Dermis microvascular lymphatic vessel endothelial cell (primary cell): ENCODE data around the gene RBMY1J. TPM values are rescaled to one million over a fixed set of nuclear protein-coding genes. Genes with fewer than 3 reads are reported as not detected.
"Not testable (repeated sequence)": the region's sequence is repeated elsewhere in the genome, so short reads cannot be mapped to it uniquely, and the experiment has no call there.

ENCODE experiments used
- DNase-seq, 2 donors: peaks; one replicate each; pipeline versions ENCODE4 v3.0.0 to v3.0.0-alpha.2; 2010; ENCODE audit warnings: low read depth in 2 of 2
- total RNA-seq: library from RNA; depleted of rRNA; stranded (reverse); fragments of >200 nt; gene quantifications from 2 replicates; pipeline ENCODE4 v1.2.1, GENCODE V29; 2014

RBMY1J gene
- total RNA-seq = not detected in 2 replicates

GRCh38 chrY:22403110-22403509 is at the start of gene RBMY1J:
TSS of gene RBMY1J (plus strand) at chrY:22403410. CDS start at chrY:22405448, 2,038 bp downstream.
- not testable (repeated sequence) for DNase-seq

GRCh38 chrY:22367416-22367815 is 35.8 kb upstream of the RBMY1J start:
- no peak for DNase-seq

GRCh38 chrY:22370623-22371022 is 32.6 kb upstream of the RBMY1J start:
- no peak for DNase-seq

- no peak for DNase-seq
These were observed 29.7 kb upstream of the RBMY1J start for GRCh38 chrY:22373494-22373893.

- not testable (repeated sequence) for DNase-seq
These were observed 41.6 kb downstream of the RBMY1J start for GRCh38 chrY:22444718-22445396.

- not testable (repeated sequence) for DNase-seq
These were observed 52.3 kb downstream of the RBMY1J start for GRCh38 chrY:22455522-22455921.

- DNase-seq = not testable (repeated sequence)
These were observed 58.8 kb downstream of the RBMY1J start for GRCh38 chrY:22461962-22462361.

Other genes with a start within 250 kb of the RBMY1J start
- not detected in 2 replicates for gene RBMY1F, start 220.5 kb upstream of the RBMY1J start, total RNA-seq